Measurements from ENCODE around the gene TNRC6C. TPM values are rescaled to one million over a fixed set of nuclear protein-coding genes. Genes with fewer than 3 reads are reported as not detected.

TNRC6C gene
- total RNA-seq, 2 donors from 2014 or later, result 31.0 to 48.1 TPM

DNA sequence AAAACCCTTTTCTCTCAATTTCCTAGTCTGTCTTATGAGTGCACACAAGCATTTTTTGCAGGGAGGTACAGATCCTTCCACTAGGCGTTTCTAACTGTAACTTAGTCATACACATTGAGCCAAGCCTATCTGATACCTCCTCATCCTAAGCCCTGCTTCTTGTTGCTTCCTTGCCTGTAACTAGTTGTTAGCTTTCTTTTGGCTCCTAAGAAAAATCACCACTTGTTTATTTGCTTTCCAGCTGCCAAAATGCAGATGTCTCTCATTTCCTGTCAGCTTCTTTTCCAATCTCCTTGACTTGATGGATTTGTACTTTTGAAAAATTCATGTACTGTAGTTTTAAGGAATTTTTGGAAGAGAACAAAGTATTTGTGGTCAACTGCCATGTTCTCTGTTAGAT is 73.7 kb downstream of the TNRC6C start:
- intact Hi-C loops (cut with DNase I), result no loop called here
- DNase-seq (ENCODE audit: low spot score), result no peak

DNA sequence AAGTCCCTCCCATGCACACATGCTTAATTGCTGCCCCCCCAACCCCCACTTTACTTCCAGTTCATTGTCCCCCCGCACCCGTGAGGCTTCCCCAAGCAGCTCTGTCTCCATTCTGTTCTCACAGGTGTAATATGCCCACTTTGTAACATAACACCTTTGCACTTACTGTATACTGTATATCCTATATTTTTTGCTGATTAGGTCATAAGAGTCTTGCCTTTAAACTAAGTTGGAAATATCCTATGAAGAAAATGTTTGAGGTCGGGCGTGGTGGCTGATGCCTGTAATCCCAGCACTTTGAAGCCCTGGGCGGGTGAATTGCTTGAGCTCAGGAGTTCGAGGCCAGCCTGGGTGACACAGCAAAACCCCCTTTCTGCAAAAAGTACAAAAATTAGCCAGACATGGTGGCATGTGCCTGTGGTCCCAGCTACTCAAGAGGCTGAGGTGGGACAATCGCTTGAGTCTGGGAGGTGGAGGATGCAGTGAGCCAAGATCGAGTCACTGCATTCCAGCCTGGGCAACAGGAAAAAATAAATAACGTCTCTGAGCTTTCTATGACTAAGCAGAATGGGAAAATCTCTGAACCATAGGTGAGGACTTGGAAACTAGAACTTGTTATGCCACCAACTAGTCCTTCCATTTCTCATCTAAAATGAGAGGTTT is 76.1 kb downstream of the TNRC6C start:
- DNase-seq (ENCODE audit: low spot score), result no peak
- intact Hi-C loops (cut with DNase I), result no loop called here

DNA sequence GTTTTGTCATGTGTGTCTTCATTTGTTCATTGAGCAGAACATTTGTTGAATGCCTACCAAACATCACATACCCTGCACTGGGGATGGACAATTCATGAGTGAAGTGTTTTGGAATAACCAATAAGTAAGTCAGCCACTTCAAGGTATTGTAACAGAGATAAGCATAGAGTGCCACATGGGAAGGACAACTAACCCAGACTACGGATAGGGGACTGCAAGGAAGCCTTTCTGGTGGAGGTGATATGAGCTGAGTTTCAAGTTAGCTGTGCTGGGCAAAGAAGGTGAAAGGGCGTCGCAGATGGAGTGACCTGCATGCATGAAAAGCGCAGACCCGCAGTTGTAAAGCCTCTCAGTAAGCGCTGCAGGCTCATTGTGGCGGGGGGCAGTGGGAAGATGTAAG is 78.8 kb downstream of the TNRC6C start:
- no peak for DNase-seq (ENCODE audit: low spot score)
- intact Hi-C loops (cut with DNase I), result no loop called here

GRCh38 chr17:78038748-78039288 is 80.3 kb downstream of the TNRC6C start:
- DNase-seq (ENCODE audit: low spot score), result no peak

DNA sequence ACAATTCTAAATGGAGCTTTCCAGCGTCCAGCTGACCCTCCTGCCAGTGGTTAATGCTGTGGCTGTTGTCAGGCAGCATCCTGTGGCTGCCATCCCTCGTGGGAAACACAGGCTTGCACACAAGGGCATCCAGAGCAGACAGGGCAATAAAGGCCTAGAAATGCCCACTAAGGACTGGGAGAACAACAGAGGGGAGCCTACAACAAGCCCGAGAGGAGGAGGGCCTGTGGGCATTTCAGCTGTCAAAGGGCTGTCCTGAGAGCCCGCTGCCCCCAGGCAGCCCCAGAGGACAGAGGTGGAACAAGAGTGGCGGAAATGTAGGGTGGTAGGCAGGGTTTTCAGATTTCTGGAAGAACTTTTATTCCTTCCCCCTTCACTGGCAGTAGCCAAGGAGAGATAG is 81.1 kb downstream of the TNRC6C start:
- no peak for DNase-seq (ENCODE audit: low spot score)
- intact Hi-C loops (cut with DNase I), result no loop called here

More at GRCh38 chr17:78038748-78039288, 80.3 kb downstream of the TNRC6C start:
- intact Hi-C loops (cut with DNase I), result no loop called here

DNA sequence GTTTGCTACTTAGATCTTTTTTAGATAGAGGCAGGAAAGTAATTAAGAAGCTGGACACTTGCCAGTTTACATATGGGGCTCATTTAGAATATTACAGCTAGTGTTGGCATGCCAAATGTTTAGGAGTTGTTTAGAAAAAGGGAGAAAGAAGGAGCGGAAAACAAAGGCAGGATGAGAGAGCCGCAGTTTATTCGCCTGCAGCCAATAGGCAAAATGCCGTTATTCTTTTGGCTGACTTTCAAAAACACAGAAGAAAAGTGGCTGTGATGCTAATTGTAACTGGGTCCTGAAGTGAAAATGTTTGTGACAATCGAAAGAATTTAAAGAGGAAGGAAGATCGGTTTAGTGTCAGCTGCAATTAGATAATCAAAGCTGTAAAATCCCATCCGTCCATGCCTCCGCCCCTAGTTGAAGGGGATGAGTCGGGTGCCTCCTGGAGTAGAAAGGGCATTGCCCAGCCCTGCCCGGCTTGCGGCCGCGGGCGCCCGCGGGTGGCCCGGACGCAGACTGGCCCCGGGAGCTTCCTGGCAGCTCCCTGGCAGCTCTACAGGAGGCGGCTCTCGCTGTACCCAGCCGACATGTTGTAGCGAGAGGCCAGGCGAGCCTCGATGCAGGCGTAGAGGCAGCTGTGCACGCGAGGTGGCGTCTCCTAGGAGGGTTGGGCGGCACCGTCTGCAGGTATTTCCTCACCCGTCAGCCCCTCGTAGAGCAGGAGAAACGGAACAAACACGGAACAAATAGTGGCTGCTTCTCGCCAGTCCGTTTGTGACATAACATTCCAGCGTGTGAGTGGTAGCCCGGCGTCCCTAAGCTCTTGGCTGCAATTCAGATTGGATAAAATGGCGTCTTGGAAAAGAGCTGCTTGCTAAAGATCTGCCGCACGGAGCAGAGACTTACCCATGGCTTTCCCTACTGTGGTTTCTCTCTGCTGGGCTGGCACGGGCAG is 82.2 kb downstream of the TNRC6C start:
- intact Hi-C loops (cut with DNase I), result no loop called here
- DNase-seq (ENCODE audit: low spot score), result peak; percentile 88

DNA sequence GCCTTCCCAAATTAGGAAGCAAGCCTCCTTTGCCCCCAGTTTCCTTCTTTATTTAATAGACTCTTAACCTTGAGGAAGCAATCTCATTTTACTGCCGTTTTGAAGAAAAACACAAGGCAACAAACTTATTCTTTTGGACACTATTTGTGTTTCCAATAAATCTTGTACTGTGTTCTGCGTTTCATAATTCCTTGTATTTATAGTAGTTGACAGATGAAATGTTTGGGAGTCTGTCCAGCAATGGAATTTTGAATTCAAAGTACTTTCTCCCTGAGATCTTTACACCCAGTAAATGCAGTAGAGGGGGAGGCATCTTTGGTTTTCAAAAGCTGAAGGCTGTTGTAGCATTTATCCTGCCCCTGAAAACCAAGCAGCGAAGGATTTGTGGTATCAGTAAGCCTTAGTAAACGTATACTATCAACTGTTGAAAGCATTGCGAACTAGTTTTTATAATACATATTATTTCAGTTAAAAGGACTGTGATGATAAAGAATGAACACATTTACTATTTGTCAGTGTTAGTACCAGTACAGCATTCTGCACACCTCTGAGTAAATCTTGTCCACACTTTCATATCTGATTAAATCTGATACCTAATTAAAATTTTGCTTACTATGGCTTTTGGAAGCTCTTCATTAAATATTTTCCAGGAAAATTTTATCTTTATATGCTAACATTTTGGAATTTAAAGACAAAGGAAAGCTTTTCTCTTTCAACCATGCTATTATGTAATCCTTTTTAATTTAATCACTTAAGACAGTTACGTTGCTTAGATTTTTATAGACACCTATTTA is 83.1 kb downstream of the TNRC6C start:
- DNase-seq (ENCODE audit: low spot score), result no peak
- intact Hi-C loops (cut with DNase I), result no loop called here

- DNase-seq (ENCODE audit: low spot score), result no peak
- intact Hi-C loops (cut with DNase I), result no loop called here
These were observed 84.0 kb downstream of the TNRC6C start for GRCh38 chr17:78042542-78042941.

GRCh38 chr17:78043031-78043430 is 84.5 kb downstream of the TNRC6C start:
- DNase-seq (ENCODE audit: low spot score), result no peak
- intact Hi-C loops (cut with DNase I), result no loop called here

DNA sequence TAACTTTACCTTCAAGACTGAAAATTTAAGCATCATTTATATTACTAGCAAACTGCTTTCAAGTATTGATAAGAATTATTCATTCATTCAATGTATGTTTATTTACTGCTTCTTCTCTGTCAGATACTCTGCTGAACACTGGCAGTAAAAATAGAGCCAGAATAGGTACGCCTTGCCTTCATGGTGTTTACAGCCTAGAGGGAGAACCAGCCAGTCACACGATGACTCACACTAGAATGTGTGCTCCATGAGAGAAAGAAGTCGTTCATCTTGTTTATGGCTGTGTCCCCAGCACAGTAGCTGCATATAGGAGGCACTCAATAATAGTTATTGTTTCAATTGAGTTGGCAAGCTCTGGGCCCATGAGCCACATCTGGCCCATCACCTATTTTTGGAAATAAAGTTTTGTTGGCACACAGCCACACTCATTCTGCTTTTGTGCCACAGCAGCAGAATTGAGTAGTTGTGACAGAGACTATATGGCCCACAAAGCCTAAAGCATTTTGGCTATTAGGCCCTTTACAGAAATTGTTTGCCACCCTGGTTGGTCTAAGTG is 85.9 kb downstream of the TNRC6C start:
- DNase-seq (ENCODE audit: low spot score), result no peak
- intact Hi-C loops (cut with DNase I), result no loop called here

GRCh38 chr17:78045316-78045715 is 86.8 kb downstream of the TNRC6C start:
- DNase-seq (ENCODE audit: low spot score), result no peak
- intact Hi-C loops (cut with DNase I), result no loop called here

- DNase-seq (ENCODE audit: low spot score), result no peak
- intact Hi-C loops (cut with DNase I), result no loop called here
These were observed 88.4 kb downstream of the TNRC6C start for GRCh38 chr17:78046923-78047322.

- no peak for DNase-seq (ENCODE audit: low spot score)
- intact Hi-C loops (cut with DNase I), result no loop called here
These were observed 90.1 kb downstream of the TNRC6C start for GRCh38 chr17:78048346-78049292.

GRCh38 chr17:78049609-78050008 is 91.1 kb downstream of the TNRC6C start:
- DNase-seq (ENCODE audit: low spot score), result no peak
- intact Hi-C loops (cut with DNase I), result no loop called here

GRCh38 chr17:78051186-78051972 is 92.9 kb downstream of the TNRC6C start:
- intact Hi-C loops (cut with DNase I), result no loop called here
- no peak for DNase-seq (ENCODE audit: low spot score)

GRCh38 chr17:78053777-78054468 is 95.4 kb downstream of the TNRC6C start:
- no peak for DNase-seq (ENCODE audit: low spot score)
- intact Hi-C loops (cut with DNase I), result no loop called here

All from posterior vena cava (tissue), 2 donors.